Lower leg skin (tissue), 3 donors: ENCODE measurements around the gene MAGEB2.

ENCODE experiments used
- POLR2A ChIP-seq, 2 donors: fragments of 450-650 bp; IDR thresholded peaks; one replicate each; pipeline ENCODE4 v1.6.1; 2016 to 2017; ENCODE audit warnings: antibody characterized with exemption in 2 of 2, mild to moderate bottlenecking in 1 of 2, moderate library complexity in 1 of 2
- TF ChIP-seq, protein P1 (sequence below), 3 donors: fragments of 450-650 bp; IDR thresholded peaks; one replicate each; pipeline ENCODE4 v1.5.1; 2016; ENCODE audit warnings: antibody characterized with exemption in 3 of 3, mild to moderate bottlenecking in 3 of 3, moderate library complexity in 2 of 3

- TF ChIP-seq, protein P1, sequence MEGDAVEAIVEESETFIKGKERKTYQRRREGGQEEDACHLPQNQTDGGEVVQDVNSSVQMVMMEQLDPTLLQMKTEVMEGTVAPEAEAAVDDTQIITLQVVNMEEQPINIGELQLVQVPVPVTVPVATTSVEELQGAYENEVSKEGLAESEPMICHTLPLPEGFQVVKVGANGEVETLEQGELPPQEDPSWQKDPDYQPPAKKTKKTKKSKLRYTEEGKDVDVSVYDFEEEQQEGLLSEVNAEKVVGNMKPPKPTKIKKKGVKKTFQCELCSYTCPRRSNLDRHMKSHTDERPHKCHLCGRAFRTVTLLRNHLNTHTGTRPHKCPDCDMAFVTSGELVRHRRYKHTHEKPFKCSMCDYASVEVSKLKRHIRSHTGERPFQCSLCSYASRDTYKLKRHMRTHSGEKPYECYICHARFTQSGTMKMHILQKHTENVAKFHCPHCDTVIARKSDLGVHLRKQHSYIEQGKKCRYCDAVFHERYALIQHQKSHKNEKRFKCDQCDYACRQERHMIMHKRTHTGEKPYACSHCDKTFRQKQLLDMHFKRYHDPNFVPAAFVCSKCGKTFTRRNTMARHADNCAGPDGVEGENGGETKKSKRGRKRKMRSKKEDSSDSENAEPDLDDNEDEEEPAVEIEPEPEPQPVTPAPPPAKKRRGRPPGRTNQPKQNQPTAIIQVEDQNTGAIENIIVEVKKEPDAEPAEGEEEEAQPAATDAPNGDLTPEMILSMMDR (IDR thresholded peaks at IDR 0.05): no peak
- TF ChIP-seq POLR2A (IDR thresholded peaks at IDR 0.05): no peak
Observed at GRCh38 chrX:30262763-30263162, 47.4 kb downstream of the MAGEB2 start.
